GM12892 (cell line): ENCODE data around the gene DNAL4.

ENCODE experiments used
- POLR2A ChIP-seq: IDR thresholded peaks from 2 replicates; pipeline ENCODE4 v1.6.1; 2011; ENCODE audit warnings: low read depth, low read length, control low read depth
- POLR2AphosphoS5 ChIP-seq: IDR thresholded peaks from 2 replicates; pipeline ENCODE4 v1.6.1; 2011; ENCODE audit warnings: low read depth, low read length, control low read depth
- TAF1 ChIP-seq: IDR thresholded peaks from 2 replicates; pipeline ENCODE4 v1.6.1; 2011; ENCODE audit warnings: low read depth, mild to moderate bottlenecking, control low read depth, low read length, borderline replicate concordance

DNA sequence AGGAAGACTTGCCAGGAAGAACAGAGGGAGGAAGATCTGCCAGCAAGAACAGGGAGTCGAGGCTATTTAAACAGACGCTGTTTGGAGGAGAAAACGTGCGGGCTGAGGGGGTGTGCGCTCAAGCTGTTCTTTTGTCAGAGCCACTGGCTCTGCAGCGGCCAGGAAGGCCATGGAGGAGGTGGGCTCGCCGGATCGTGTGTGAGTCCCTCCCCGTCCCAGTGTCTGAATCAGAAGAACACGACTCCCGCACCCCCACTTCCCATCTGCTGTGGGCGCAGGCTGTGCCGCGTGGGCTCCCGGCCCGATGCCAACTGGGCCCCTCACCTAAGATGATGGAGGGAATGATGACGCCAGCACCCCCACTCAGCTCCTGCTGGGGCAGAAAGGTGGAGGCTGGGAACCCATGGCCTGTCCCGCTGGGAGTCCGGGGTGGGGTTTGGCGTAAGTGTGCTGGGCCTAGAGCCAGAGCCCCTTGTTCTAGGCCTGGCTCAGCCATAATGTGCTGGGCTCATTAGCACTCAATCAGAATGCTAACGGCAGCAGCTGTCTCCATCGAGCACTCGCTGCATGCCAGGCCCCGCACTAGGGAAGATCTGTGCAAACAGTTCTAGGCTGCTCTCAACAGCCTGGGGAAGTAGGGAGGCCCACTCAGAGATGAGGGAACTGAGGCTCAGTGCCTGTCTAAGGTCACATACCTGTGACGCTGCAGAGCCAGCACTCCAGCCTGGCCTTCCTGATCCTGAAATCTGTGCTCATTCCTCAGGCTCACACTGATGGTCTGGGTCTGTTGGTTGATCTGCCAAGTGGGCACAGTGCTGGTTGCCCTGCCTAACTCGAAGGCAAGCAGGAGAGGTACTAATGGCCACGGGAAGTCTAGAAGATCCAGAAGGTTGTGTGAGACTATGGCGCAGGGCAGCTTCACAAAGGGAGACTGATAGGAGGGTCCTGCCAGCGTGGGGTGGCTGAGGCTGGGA lies 38.3 kb upstream of the DNAL4 start:
- TF ChIP-seq POLR2A (no peak), POLR2AphosphoS5 (no peak), TAF1 (no peak)
